CD4-positive, CD25-positive, alpha-beta regulatory T cell (primary cell): Measurements from ENCODE around the gene ZNF771. TPM values are rescaled to one million over a fixed set of nuclear protein-coding genes. Genes with fewer than 3 reads are reported as not detected.

Experiments
- ATAC-seq, 2 donors: fragments of 150-1000 bp; cut with Tn5 transposase; one replicate each; pipeline ENCODE4 v1.10.0; 2021; ENCODE audit warnings: low read depth in 2 of 2, moderate number of reproducible peaks in 2 of 2, moderate library complexity in 1 of 2
- DNase-seq, 3 donors: peaks; one replicate each; pipeline versions ENCODE4 v3.0.0 to v3.0.0-alpha.2; 2012 to 2022; ENCODE audit warnings: mixed read lengths in 1 of 3
- H3K27ac ChIP-seq: one replicate; pipeline ENCODE4 v1.7.0; 2013; ENCODE audit warnings: mild to moderate bottlenecking, low read length; ENCODE audit not compliant: insufficient read depth, poor library complexity, severe bottlenecking
- H3K27me3 ChIP-seq: one replicate; pipeline ENCODE4 v1.7.0; 2013; ENCODE audit warnings: low read length; ENCODE audit not compliant: control insufficient read depth, insufficient read depth
- H3K36me3 ChIP-seq: one replicate; pipeline ENCODE4 v1.7.0; 2013; ENCODE audit warnings: mild to moderate bottlenecking, low read length, moderate library complexity; ENCODE audit not compliant: control insufficient read depth, insufficient read depth
- H3K4me1 ChIP-seq: 2 replicates; pipeline ENCODE4 v1.7.0; 2013; ENCODE audit warnings: mild to moderate bottlenecking, low read length; ENCODE audit not compliant: insufficient read depth, control insufficient read depth, poor library complexity, severe bottlenecking
- H3K4me3 ChIP-seq: one replicate; pipeline ENCODE4 v1.7.0; 2013; ENCODE audit warnings: low read depth, mild to moderate bottlenecking, low read length, moderate library complexity
- H3K9me3 ChIP-seq, 2 experiments: 1 replicate in 1 of 2; 2 replicates in 1 of 2; pipeline ENCODE4 v1.7.0; 2013; ENCODE audit warnings: low read length in 2 of 2, mild to moderate bottlenecking in 1 of 2, moderate library complexity in 1 of 2; ENCODE audit not compliant: control insufficient read depth in 2 of 2
- H3K27ac Mint-ChIP-seq, 3 donors: one replicate each; pipeline ENCODE4 v1.8.0; 2020 to 2022; ENCODE audit warnings: mild to moderate bottlenecking in 3 of 3, mixed read lengths in 3 of 3, moderate library complexity in 2 of 3
- H3K27me3 Mint-ChIP-seq: one replicate; pipeline ENCODE4 v1.8.0; 2022; ENCODE audit warnings: mild to moderate bottlenecking, mixed read lengths
- H3K36me3 Mint-ChIP-seq: one replicate; pipeline ENCODE4 v1.8.0; 2020; ENCODE audit warnings: mixed read lengths
- H3K4me1 Mint-ChIP-seq, 4 donors: one replicate each; pipeline ENCODE4 v1.8.0; 2020 to 2022; ENCODE audit warnings: mixed read lengths in 4 of 4, mild to moderate bottlenecking in 1 of 4
- H3K4me3 Mint-ChIP-seq, 4 donors: one replicate each; pipeline ENCODE4 v1.8.0; 2020 to 2022; ENCODE audit warnings: mild to moderate bottlenecking in 4 of 4, mixed read lengths in 4 of 4, moderate library complexity in 3 of 4
- H3K9me3 Mint-ChIP-seq, 7 donors: one replicate each; pipeline ENCODE4 v1.8.0; 2020 to 2022; ENCODE audit warnings: mixed read lengths in 7 of 7, mild to moderate bottlenecking in 3 of 7, moderate library complexity in 2 of 7
- polyA plus RNA-seq, 4 donors: library from polyadenylated mRNA; unstranded; fragments of 300-500 nt; fragmentation: Illumina TruSeq; gene quantifications; one replicate each; pipeline ENCODE4 v1.2.3, GENCODE V29; 2021
- total RNA-seq: library from RNA; stranded (reverse); gene quantifications from one replicate; pipeline ENCODE4 v1.2.3, GENCODE V29; 2022

Gene ZNF771
- total and polyA plus RNA-seq, 5 donors from 2014 or later: 1.7 to 3.8 (median 3.1) TPM

DNA sequence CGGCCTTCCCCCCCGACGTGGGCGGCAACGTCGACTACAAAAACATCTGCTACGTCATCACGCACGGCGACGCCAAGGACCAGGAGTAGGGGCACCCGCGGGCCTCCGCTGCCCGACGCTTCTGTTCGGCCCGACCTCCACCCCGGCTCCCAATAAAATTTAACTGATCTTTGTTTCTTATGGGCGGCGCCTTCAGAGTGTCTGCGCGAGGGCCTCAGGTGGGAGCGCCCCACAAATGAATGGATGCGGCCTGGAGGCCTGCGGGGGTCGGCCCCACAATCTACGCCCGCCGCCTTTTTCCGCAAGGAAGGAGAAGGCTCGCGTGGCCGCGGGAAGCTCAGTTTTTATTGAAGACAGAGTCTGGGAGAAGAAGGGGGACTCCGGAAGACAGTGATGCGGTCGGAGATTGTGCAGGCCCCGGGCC, 29.6 kb upstream of the ZNF771 start:
- H3K36me3 ChIP-seq: no peaks in the 10 kb centered on the region
- peaks cover 60% of the 10 kb centered on the region for H3K4me1 ChIP-seq
- ATAC-seq (peak; percentile 42 to 45), DNase-seq (peak; percentile 87 to 93 (median 92))
- peak overlapping the region; percentile 93 to 100 (median 100) for H3K27ac Mint-ChIP-seq
- H3K4me3 Mint-ChIP-seq: peak overlapping the region; percentile 95 to 99 (median 98)
- H3K4me3 ChIP-seq: no peak overlapping the region
- no peaks in the 10 kb centered on the region for H3K27me3 ChIP-seq
- H3K9me3 ChIP-seq: no peaks in the 10 kb centered on the region
- H3K27me3 Mint-ChIP-seq: peaks cover 9% of the 10 kb centered on the region
- peaks cover 4% of the 10 kb centered on the region for H3K36me3 Mint-ChIP-seq
- H3K9me3 Mint-ChIP-seq: peaks cover 0 to 2% (median 0%) of the 10 kb centered on the region in 7 donors
- peaks cover 0 to 64% (median 34%) of the 10 kb centered on the region in 4 donors for H3K4me1 Mint-ChIP-seq
- peak overlapping the region; percentile 100 for H3K27ac ChIP-seq

DNA sequence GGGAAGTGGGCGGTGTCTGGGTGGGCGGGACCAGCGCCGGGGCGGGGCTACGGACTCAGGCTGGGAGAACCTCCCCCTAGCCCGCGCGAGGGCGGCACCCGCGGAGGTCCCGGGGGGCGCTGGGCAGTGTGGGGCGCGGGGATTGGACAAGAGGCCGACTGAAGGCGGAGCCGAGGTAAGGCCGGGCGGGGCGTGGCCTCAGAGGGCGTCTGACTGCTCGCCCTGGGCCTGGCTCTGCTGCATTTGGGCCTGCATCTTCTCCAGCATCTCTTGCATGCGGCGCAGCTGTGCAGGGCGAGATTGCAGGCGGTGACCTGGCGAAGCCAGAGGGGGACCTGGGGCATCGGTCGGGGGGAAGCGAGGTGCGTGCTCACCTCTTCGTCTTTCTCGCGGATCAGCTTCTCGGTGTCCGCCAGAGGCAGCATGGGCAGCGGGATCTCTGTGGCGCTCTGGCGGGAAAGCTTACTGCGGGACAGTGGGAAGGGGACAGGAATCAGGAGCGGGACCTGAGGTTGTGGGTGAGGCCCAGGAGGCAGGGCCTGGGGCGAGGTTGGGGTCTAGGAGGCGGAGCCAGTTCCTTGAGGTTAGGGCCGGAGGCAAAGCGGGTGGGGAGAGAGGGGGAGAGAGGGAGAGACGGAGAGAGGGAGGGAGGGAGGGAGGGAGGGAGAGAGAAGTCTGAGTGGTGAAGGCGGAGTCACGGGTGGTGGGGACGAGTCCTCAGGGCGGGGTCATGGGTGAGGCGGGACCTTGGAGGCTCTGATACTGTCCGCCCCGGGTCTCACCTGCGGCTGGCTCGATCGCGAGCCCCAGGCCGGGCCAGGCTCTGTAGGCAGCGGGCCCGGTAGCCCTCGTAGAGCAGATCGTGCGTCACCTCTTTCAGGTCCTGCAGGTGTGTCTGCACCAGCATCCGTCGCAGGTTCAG, 28.9 kb upstream of the ZNF771 start:
- peaks cover 0 to 2% (median 0%) of the 10 kb centered on the region in 7 donors for H3K9me3 Mint-ChIP-seq
- Histone ChIP-seq H3K9me3 (no peaks in the 10 kb centered on the region), H3K36me3 (no peaks in the 10 kb centered on the region), H3K27me3 (no peaks in the 10 kb centered on the region), H3K27ac (peak overlapping the region; percentile 100), H3K4me1 (peaks cover 67% of the 10 kb centered on the region), H3K4me3 (peak overlapping the region; percentile 64)
- DNase-seq (peak; percentile 99), ATAC-seq (peak; percentile 83 to 87)
- H3K4me3 Mint-ChIP-seq: peak overlapping the region; percentile 95 to 99 (median 98)
- peaks cover 4% of the 10 kb centered on the region for H3K36me3 Mint-ChIP-seq
- peak overlapping the region; percentile 93 to 100 (median 100) for H3K27ac Mint-ChIP-seq
- H3K27me3 Mint-ChIP-seq: peaks cover 9% of the 10 kb centered on the region
- peaks cover 0 to 70% (median 35%) of the 10 kb centered on the region in 4 donors for H3K4me1 Mint-ChIP-seq

DNA sequence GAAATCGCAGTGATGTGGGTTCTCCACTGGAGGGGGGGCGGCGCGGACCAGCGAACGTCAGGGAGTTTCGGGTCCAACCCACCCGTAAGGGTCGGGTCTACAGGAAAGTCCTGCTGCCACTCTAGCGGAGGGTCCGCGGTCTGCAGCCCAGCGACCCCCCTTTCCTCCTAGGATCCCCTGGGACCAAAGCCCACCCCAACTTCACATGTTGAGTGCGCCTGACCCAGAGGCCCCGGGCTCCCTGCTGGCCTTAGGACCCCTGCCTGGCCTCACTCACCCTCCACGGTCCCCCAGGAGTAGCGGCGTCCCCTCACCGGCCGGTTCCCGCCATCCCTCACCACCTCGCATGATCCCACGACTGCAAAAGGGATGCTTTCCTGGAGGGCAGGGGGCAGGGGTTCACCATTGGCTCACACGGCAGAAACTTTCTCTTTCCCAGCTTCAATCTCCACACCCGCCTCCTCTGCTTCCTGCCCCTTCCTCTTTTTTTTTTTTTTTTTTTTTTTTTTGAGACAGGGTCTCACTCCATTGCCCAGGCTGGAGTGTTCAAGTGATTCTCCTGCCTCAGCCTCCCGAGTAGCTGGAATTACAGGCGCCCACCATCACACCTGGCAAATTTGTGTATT, 28.1 kb upstream of the ZNF771 start:
- Histone ChIP-seq H3K36me3 (no peaks in the 10 kb centered on the region), H3K27me3 (no peaks in the 10 kb centered on the region), H3K4me3 (peak overlapping the region; percentile 28), H3K4me1 (peaks cover 74% of the 10 kb centered on the region), H3K27ac (peak overlapping the region; percentile 100), H3K9me3 (no peaks in the 10 kb centered on the region)
- Mint-ChIP-seq H3K27ac (peak overlapping the region; percentile 96 to 100 (median 100)), H3K4me1 (peaks cover 0 to 77% (median 39%) of the 10 kb centered on the region in 4 donors), H3K4me3 (peak overlapping the region; percentile 95 to 99 (median 98)), H3K27me3 (peaks cover 9% of the 10 kb centered on the region), H3K36me3 (peaks cover 4% of the 10 kb centered on the region), H3K9me3 (peaks cover 0 to 2% (median 0%) of the 10 kb centered on the region in 7 donors)
- no peak for DNase-seq
- no peak for ATAC-seq

DNA sequence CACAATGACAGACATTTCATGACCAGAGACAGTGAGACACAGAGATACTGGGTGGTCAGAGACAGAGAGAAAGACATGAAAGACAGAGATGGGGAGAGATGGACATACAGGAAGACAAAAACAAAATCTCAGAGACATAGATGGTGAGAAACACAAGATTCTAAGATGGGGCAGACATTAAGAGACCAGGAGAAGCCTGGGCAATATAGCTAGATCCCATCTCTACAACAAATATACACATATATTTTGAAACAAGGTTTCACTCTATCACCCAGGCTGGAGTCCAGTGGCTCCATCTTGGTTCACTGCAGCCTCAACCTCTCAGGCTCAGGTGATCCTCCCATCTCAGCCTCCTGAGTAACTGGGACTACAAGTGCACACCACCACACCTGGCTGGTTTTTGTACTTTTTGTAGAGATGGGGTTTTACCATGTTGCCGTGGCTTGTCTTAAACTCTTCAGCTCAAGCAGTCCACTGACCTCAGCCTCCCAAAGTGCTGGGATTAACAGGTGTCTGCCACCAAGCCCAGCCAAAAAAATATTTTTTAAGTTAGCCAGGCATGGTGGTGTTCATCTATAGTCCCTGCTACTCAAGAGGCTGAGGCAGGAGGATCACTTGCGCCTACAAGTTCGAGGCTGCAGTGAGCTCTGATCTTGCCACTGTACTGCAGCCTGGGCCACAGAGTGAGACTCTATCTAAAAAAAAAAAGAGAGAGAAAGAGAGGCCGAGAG, 27.2 kb upstream of the ZNF771 start:
- peak overlapping the region; percentile 96 to 100 (median 100) for H3K27ac Mint-ChIP-seq
- H3K4me3 ChIP-seq: peak overlapping the region; percentile 28
- peaks cover 0 to 79% (median 39%) of the 10 kb centered on the region in 4 donors for H3K4me1 Mint-ChIP-seq
- H3K36me3 ChIP-seq: no peaks in the 10 kb centered on the region
- peaks cover 74% of the 10 kb centered on the region for H3K4me1 ChIP-seq
- peaks cover 0 to 2% (median 0%) of the 10 kb centered on the region in 7 donors for H3K9me3 Mint-ChIP-seq
- H3K27me3 ChIP-seq: no peaks in the 10 kb centered on the region
- ATAC-seq (no peak), DNase-seq (no peak)
- peak overlapping the region; percentile 93 to 99 (median 96) for H3K4me3 Mint-ChIP-seq
- peaks cover 4% of the 10 kb centered on the region for H3K36me3 Mint-ChIP-seq
- H3K9me3 ChIP-seq: no peaks in the 10 kb centered on the region
- peaks cover 9% of the 10 kb centered on the region for H3K27me3 Mint-ChIP-seq
- H3K27ac ChIP-seq: peak overlapping the region; percentile 100

DNA sequence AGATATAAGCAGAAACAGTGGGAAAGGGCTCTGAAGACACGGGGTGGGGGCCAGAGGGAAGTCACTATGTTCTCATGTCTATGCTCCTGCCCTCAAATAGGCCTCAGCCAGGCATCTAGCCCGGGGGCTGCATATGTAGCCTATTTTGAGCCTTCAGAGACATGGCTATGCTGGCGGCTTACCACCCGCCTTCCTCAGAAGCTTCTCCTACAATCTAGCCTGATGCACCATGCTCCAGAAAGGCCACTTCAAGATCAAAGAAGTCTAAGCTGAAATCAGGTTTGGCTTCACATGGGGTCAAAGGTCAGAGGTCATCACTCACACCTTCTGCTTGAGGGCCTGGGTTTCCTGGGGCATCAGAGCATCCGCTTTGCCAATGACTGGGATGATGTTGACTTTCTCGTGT, 26.6 kb upstream of the ZNF771 start:
- DNase-seq (peak in 1 of 3 donors; percentile 37), ATAC-seq (no peak)
- Mint-ChIP-seq H3K27ac (peak overlapping the region; percentile 92 to 100 (median 100)), H3K36me3 (peaks cover 4% of the 10 kb centered on the region), H3K27me3 (peaks cover 9% of the 10 kb centered on the region), H3K4me3 (peak overlapping the region; percentile 93 to 98 (median 94)), H3K4me1 (peaks cover 0 to 78% (median 39%) of the 10 kb centered on the region in 4 donors), H3K9me3 (peaks cover 0 to 2% (median 0%) of the 10 kb centered on the region in 7 donors)
- H3K4me3 ChIP-seq: peak overlapping the region; percentile 82
- H3K9me3 ChIP-seq: no peaks in the 10 kb centered on the region
- H3K36me3 ChIP-seq: no peaks in the 10 kb centered on the region
- H3K27ac ChIP-seq: peak overlapping the region; percentile 100
- H3K27me3 ChIP-seq: no peaks in the 10 kb centered on the region
- peaks cover 74% of the 10 kb centered on the region for H3K4me1 ChIP-seq

DNA sequence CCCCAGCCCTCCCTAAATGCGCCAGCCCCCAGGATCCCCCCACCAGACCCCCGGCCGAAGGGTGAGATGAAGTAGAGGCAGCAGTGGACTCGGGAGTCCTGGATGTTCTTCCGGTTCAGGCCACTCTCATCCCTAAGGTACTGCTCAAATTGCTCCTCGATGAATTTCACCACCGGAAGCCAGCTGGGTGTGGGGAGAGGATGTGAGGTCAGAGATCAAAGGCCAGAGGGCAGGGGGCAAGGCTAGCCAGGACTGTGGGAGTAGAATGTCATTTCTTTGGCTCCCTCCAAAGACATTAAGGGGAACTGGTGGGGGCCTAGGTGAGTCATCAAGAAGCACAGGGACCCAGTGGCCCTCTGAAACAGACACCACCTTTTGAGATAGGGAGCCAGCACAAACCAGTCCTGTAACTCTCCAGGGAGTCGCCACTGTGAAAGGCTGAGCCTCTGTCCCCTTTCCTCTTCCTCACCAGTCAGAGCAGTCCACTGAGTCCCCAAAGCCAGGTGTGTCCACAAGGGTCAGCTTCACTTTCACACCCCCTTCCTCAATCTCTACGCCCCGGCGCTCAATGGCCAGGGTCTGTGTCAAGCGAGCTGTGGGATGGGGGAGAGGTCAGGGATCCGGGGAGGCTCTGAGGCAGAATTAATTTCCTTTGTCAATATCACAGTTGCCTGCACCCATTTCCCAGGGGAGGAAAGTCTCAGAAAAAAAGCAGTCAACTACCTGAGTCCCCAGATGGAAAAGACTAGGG, 25.9 kb upstream of the ZNF771 start:
- Histone ChIP-seq H3K27ac (peak overlapping the region; percentile 100), H3K9me3 (no peaks in the 10 kb centered on the region), H3K36me3 (no peaks in the 10 kb centered on the region), H3K4me1 (peaks cover 74% of the 10 kb centered on the region), H3K27me3 (no peaks in the 10 kb centered on the region), H3K4me3 (peak overlapping the region; percentile 82)
- Mint-ChIP-seq H3K36me3 (peaks cover 4% of the 10 kb centered on the region), H3K27me3 (peaks cover 9% of the 10 kb centered on the region), H3K4me3 (peak overlapping the region; percentile 94 to 98 (median 96)), H3K4me1 (peaks cover 0 to 78% (median 39%) of the 10 kb centered on the region in 4 donors), H3K9me3 (peaks cover 0 to 2% (median 0%) of the 10 kb centered on the region in 7 donors), H3K27ac (peak overlapping the region; percentile 92 to 100 (median 100))
- DNase-seq (peak in 1 of 3 donors; percentile 62), ATAC-seq (no peak)
